SK-N-SH treated with all-trans-retinoic acid at 6 μM for 48 hours (cell line): ENCODE measurements around the gene HS3ST4.

ENCODE experiments used
- ATAC-seq: fragments of 200-7000 bp; cut with Tn5 transposase; 3 replicates; pipeline ENCODE4 v1.9.1; 2020; ENCODE audit warnings: mild to moderate bottlenecking, moderate library complexity
- ARNTL ChIP-seq: fragments of 450-650 bp; formaldehyde crosslinking; IDR thresholded peaks from 2 replicates; pipeline ENCODE4 v1.5.0; 2020; ENCODE audit warnings: low read depth, mild to moderate bottlenecking, moderate library complexity, borderline replicate concordance
- BACH2 ChIP-seq: fragments of 250-450 bp; sonication (Bioruptor Pico); IDR thresholded peaks from 2 replicates; pipeline ENCODE4 v1.9.0; 2021; ENCODE audit warnings: mild to moderate bottlenecking, borderline replicate concordance
- CSDC2 ChIP-seq: fragments of 250-450 bp; sonication (Bioruptor Pico); IDR thresholded peaks from 2 replicates; pipeline ENCODE4 v1.5.0; 2020; ENCODE audit warnings: mild to moderate bottlenecking, moderate library complexity
- ESRRG ChIP-seq: fragments of 250-450 bp; sonication (Bioruptor Pico); IDR thresholded peaks from 2 replicates; pipeline ENCODE4 v1.6.1; 2021; ENCODE audit warnings: mild to moderate bottlenecking
- GLIS3 ChIP-seq: fragments of 250-450 bp; sonication (Bioruptor Pico); IDR thresholded peaks from 2 replicates; pipeline ENCODE4 v1.5.0; 2020; ENCODE audit warnings: mild to moderate bottlenecking, moderate library complexity
- ISL1 ChIP-seq: fragments of 250-450 bp; sonication (Bioruptor Pico); IDR thresholded peaks from 2 replicates; pipeline ENCODE4 v2.1.2; 2022; ENCODE audit warnings: mild to moderate bottlenecking, moderate library complexity
- OSR1 ChIP-seq: fragments of 250-450 bp; sonication (Bioruptor Pico); IDR thresholded peaks from 2 replicates; pipeline ENCODE4 v1.8.0; 2022; ENCODE audit warnings: moderate library complexity, mild to moderate bottlenecking, inconsistent platforms
- PPARA ChIP-seq: fragments of 250-450 bp; sonication (Bioruptor Pico); IDR thresholded peaks from 2 replicates; pipeline ENCODE4 v1.5.0; 2020; ENCODE audit warnings: mild to moderate bottlenecking, borderline replicate concordance
- RARB ChIP-seq: fragments of 250-450 bp; sonication (Bioruptor Pico); IDR thresholded peaks from 2 replicates; pipeline ENCODE4 v1.8.0; 2021; ENCODE audit warnings: mild to moderate bottlenecking, moderate library complexity
- SNAI2 ChIP-seq: fragments of 250-450 bp; sonication (Bioruptor Pico); IDR thresholded peaks from 2 replicates; pipeline ENCODE4 v1.5.0; 2020; ENCODE audit warnings: mild to moderate bottlenecking, moderate library complexity
- TCF4 ChIP-seq: fragments of 250-450 bp; sonication (Bioruptor Pico); IDR thresholded peaks from 2 replicates; pipeline ENCODE4 v1.8.0; 2021; ENCODE audit warnings: mild to moderate bottlenecking, moderate library complexity, borderline replicate concordance
- TOX ChIP-seq: fragments of 250-450 bp; sonication (Bioruptor Pico); IDR thresholded peaks from 2 replicates; pipeline ENCODE4 v1.8.0; 2021; ENCODE audit warnings: mild to moderate bottlenecking, moderate library complexity, borderline replicate concordance
- TSHZ2 ChIP-seq: fragments of 250-450 bp; sonication (Bioruptor Pico); IDR thresholded peaks from 2 replicates; pipeline ENCODE4 v1.5.0; 2020; ENCODE audit warnings: mild to moderate bottlenecking, moderate library complexity
- ZFP3 ChIP-seq: fragments of 250-450 bp; sonication (Bioruptor Pico); IDR thresholded peaks from 2 replicates; pipeline ENCODE4 v1.5.0; 2020; ENCODE audit warnings: mild to moderate bottlenecking, moderate library complexity
- ZNF565 ChIP-seq: fragments of 450-650 bp; formaldehyde crosslinking; conservative IDR thresholded peaks from 2 replicates; pipeline ENCODE4 v1.5.0; 2020; ENCODE audit warnings: low read depth, mild to moderate bottlenecking, moderate library complexity
- ZNF70 ChIP-seq: fragments of 450-650 bp; formaldehyde crosslinking; IDR thresholded peaks from 2 replicates; pipeline ENCODE4 v1.5.0; 2020; ENCODE audit warnings: mild to moderate bottlenecking, moderate library complexity
- ZNF8 ChIP-seq: fragments of 450-650 bp; formaldehyde crosslinking; IDR thresholded peaks from 2 replicates; pipeline ENCODE4 v1.5.0; 2020; ENCODE audit warnings: mild to moderate bottlenecking, moderate library complexity
- TF ChIP-seq, protein P1 (sequence below): fragments of 250-450 bp; sonication (Bioruptor Pico); IDR thresholded peaks from 2 replicates; pipeline ENCODE4 v1.5.1; 2021; ENCODE audit warnings: mild to moderate bottlenecking, moderate library complexity
- TF ChIP-seq, protein P2 (sequence below): fragments of 250-450 bp; sonication (Bioruptor Pico); IDR thresholded peaks from 2 replicates; pipeline ENCODE4 v1.8.0; 2021; ENCODE audit warnings: low read depth, mild to moderate bottlenecking, moderate library complexity, borderline replicate concordance
- TF ChIP-seq, protein P3 (sequence below): fragments of 250-450 bp; sonication (Bioruptor Pico); IDR thresholded peaks from 2 replicates; pipeline ENCODE4 v1.8.0; 2020; ENCODE audit warnings: mild to moderate bottlenecking, moderate library complexity, borderline replicate concordance

The HS3ST4 gene

GRCh38 chr16:26005336-26005735, 313.6 kb downstream of the HS3ST4 start:
- no peak for TF ChIP-seq ZNF565
- no peak for TF ChIP-seq TCF4 (CRISPR knock-in tag)
- TF ChIP-seq OSR1 (CRISPR knock-in tag), result no peak
- no peak for TF ChIP-seq TOX (CRISPR knock-in tag)
- no peak for TF ChIP-seq ZNF8 (CRISPR knock-in tag)
- TF ChIP-seq, protein P1, sequence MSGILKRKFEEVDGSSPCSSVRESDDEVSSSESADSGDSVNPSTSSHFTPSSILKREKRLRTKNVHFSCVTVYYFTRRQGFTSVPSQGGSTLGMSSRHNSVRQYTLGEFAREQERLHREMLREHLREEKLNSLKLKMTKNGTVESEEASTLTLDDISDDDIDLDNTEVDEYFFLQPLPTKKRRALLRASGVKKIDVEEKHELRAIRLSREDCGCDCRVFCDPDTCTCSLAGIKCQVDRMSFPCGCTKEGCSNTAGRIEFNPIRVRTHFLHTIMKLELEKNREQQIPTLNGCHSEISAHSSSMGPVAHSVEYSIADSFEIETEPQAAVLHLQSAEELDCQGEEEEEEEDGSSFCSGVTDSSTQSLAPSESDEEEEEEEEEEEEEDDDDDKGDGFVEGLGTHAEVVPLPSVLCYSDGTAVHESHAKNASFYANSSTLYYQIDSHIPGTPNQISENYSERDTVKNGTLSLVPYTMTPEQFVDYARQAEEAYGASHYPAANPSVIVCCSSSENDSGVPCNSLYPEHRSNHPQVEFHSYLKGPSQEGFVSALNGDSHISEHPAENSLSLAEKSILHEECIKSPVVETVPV (CRISPR knock-in tag), result no peak
- TF ChIP-seq ZNF70 (CRISPR knock-in tag), result no peak
- no peak for TF ChIP-seq ARNTL (CRISPR knock-in tag)
- TF ChIP-seq ISL1, result no peak
- no peak for ATAC-seq

DNA sequence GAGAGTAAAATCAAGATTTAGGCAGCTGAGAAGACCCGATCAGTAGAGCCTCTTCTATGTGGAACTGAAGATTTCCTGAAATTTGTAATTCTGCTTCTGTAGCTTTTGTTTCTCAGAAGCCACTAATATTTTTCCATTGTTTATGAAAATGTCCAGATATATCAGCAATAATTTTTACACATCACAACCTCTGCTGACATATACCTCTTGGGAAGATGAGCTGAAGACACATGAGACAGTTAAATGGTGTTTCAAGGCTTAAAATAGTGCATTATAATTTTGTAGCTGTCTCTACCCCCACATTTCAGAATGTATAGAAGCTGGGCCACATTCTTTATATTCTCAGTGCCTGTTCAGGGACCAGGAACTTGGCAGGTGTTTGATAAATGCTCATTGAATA, 320.6 kb downstream of the HS3ST4 start:
- no peak for TF ChIP-seq ZFP3
- no peak for TF ChIP-seq GLIS3 (CRISPR knock-in tag)
- TF ChIP-seq ARNTL (CRISPR knock-in tag), result no peak
- no peak for TF ChIP-seq TSHZ2 (CRISPR knock-in tag)
- no peak for TF ChIP-seq ZNF70 (CRISPR knock-in tag)
- no peak for TF ChIP-seq RARB (CRISPR knock-in tag)
- no peak for TF ChIP-seq CSDC2 (CRISPR knock-in tag)
- TF ChIP-seq ESRRG (CRISPR knock-in tag), result no peak
- TF ChIP-seq, all 23 proteins: peak for 0
- no peak for ATAC-seq

GRCh38 chr16:26015776-26016175, 324.0 kb downstream of the HS3ST4 start:
- no peak for TF ChIP-seq PPARA
- no peak for TF ChIP-seq ZFP3
- no peak for TF ChIP-seq ZNF565
- no peak for TF ChIP-seq TSHZ2 (CRISPR knock-in tag)
- TF ChIP-seq RARB (CRISPR knock-in tag), result no peak
- no peak for TF ChIP-seq SNAI2 (CRISPR knock-in tag)
- TF ChIP-seq ARNTL (CRISPR knock-in tag), result no peak
- TF ChIP-seq GLIS3 (CRISPR knock-in tag), result no peak
- TF ChIP-seq, protein P2, sequence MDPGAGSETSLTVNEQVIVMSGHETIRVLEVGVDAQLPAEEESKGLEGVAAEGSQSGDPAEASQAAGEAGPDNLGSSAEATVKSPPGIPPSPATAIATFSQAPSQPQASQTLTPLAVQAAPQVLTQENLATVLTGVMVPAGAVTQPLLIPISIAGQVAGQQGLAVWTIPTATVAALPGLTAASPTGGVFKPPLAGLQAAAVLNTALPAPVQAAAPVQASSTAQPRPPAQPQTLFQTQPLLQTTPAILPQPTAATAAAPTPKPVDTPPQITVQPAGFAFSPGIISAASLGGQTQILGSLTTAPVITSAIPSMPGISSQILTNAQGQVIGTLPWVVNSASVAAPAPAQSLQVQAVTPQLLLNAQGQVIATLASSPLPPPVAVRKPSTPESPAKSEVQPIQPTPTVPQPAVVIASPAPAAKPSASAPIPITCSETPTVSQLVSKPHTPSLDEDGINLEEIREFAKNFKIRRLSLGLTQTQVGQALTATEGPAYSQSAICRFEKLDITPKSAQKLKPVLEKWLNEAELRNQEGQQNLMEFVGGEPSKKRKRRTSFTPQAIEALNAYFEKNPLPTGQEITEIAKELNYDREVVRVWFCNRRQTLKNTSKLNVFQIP (CRISPR knock-in tag), result no peak
- no peak for TF ChIP-seq ZNF70 (CRISPR knock-in tag)
- TF ChIP-seq BACH2 (CRISPR knock-in tag), result no peak
- TF ChIP-seq, protein P3, sequence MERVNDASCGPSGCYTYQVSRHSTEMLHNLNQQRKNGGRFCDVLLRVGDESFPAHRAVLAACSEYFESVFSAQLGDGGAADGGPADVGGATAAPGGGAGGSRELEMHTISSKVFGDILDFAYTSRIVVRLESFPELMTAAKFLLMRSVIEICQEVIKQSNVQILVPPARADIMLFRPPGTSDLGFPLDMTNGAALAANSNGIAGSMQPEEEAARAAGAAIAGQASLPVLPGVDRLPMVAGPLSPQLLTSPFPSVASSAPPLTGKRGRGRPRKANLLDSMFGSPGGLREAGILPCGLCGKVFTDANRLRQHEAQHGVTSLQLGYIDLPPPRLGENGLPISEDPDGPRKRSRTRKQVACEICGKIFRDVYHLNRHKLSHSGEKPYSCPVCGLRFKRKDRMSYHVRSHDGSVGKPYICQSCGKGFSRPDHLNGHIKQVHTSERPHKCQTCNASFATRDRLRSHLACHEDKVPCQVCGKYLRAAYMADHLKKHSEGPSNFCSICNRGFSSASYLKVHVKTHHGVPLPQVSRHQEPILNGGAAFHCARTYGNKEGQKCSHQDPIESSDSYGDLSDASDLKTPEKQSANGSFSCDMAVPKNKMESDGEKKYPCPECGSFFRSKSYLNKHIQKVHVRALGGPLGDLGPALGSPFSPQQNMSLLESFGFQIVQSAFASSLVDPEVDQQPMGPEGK, result no peak
- ATAC-seq, result no peak
